Vagina (tissue), 2 donors: ENCODE results near the gene SLC12A3.

ENCODE experiments used
- CTCF ChIP-seq, 3 experiments: fragments of 450-650 bp in 2 of 3; fragments of 200-600 bp in 1 of 3; sonication (generic) in 1 of 3; IDR thresholded peaks; one replicate each; pipeline ENCODE4 v1.5.1; 2017 to 2019; ENCODE audit warnings: antibody characterized with exemption in 3 of 3, mild to moderate bottlenecking in 2 of 3, moderate library complexity in 2 of 3
- POLR2AphosphoS5 ChIP-seq, 2 donors: sonication (generic); formaldehyde crosslinking; IDR thresholded peaks; one replicate each; pipeline ENCODE4 v1.9.0; 2017; ENCODE audit warnings: antibody characterized with exemption in 2 of 2, mild to moderate bottlenecking in 2 of 2, low read depth in 1 of 2; ENCODE audit not compliant: insufficient read depth in 1 of 2

- TF ChIP-seq CTCF (IDR thresholded peaks at IDR 0.05) (no peak), POLR2AphosphoS5 (IDR thresholded peaks at IDR 0.05; ENCODE audit: insufficient read depth in 1 of 2, low read depth in 1 of 2) (no peak)
Measured at GRCh38 chr16:56935201-56935600, 70.2 kb downstream of the SLC12A3 start.
